Measurements from ENCODE around the gene CACNG1. TPM values are rescaled to one million over a fixed set of nuclear protein-coding genes. Genes with fewer than 3 reads are reported as not detected.

CACNG1 gene
- polyA plus RNA-seq, 3 donors: not detected

- Histone ChIP-seq H3K27ac (ENCODE audit: low read depth in 1 of 2, low read length in 2 of 2) (no peak overlapping the region), H2AFZ (ENCODE audit: insufficient read depth, low read depth, low read length, poor library complexity, severe bottlenecking) (no peak overlapping the region), H3K79me2 (ENCODE audit: insufficient read depth, low read length) (no peaks in the 10 kb centered on the region), H3K4me1 (ENCODE audit: control insufficient read depth in 1 of 2, insufficient read depth in 2 of 2, low read length in 2 of 2) (no peaks in the 10 kb centered on the region), H4K20me1 (ENCODE audit: insufficient read depth, low read length) (no peaks in the 10 kb centered on the region), H3K36me3 (replicated peaks in 1 of 2; ENCODE audit: control insufficient read depth in 1 of 2, insufficient read depth in 2 of 2, low read length in 2 of 2) (no peaks in the 10 kb centered on the region), H3K9ac (ENCODE audit: insufficient read depth, low read length, poor library complexity, severe bottlenecking) (no peak overlapping the region), H3K4me3 (replicated peaks in 1 of 3; ENCODE audit: low read depth in 2 of 3, low read length in 3 of 3) (no peak overlapping the region), H3K4me2 (replicated peaks; ENCODE audit: extremely low read depth, low read length, poor library complexity, severe bottlenecking) (no peak overlapping the region), H3K27me3 (ENCODE audit: control insufficient read depth in 2 of 2, insufficient read depth in 2 of 2, low read length in 2 of 2) (no peaks in the 10 kb centered on the region), H3K9me3 (replicated peaks in 1 of 2; ENCODE audit: control insufficient read depth in 1 of 2, insufficient read depth in 1 of 2, low read length in 2 of 2) (peaks cover 0 to 1% of the 10 kb centered on the region in 2 donors)
- no peaks in the 10 kb centered on the region for H3K4me1 Mint-ChIP-seq
- no peak overlapping the region for H3K27ac Mint-ChIP-seq
- intact Hi-C loops (cut with micrococcal nuclease): no loop called here
- H3K4me3 Mint-ChIP-seq: no peak overlapping the region
- H3K27me3 Mint-ChIP-seq (ENCODE audit: low read depth in 3 of 3): peaks cover 5 to 19% (median 10%) of the 10 kb centered on the region in 3 donors
- DNase-seq: no peak
- peaks cover 0 to 5% (median 0%) of the 10 kb centered on the region in 7 donors for H3K9me3 Mint-ChIP-seq
- 92% methylated on average over 7 of the region's 11 CpGs for WGBS (ENCODE audit: insufficient coverage)
- TF ChIP-seq CTCF (IDR thresholded peaks at IDR 0.05): no peak
- no peaks in the 10 kb centered on the region for H3K36me3 Mint-ChIP-seq
Observed at GRCh38 chr17:67015001-67015400, 29.4 kb upstream of the CACNG1 start.

GRCh38 chr17:67016039-67016762 lies 28.2 kb upstream of the CACNG1 start:
- WGBS (ENCODE audit: insufficient coverage): 75% methylated on average over 17 of the region's 17 CpGs
- DNase-seq: no peak

More at GRCh38 chr17:67016039-67016762, 28.2 kb upstream of the CACNG1 start:
- Histone ChIP-seq H3K4me1 (ENCODE audit: control insufficient read depth in 1 of 2, insufficient read depth in 2 of 2, low read length in 2 of 2) (no peaks in the 10 kb centered on the region), H3K79me2 (ENCODE audit: insufficient read depth, low read length) (no peaks in the 10 kb centered on the region), H2AFZ (ENCODE audit: insufficient read depth, low read depth, low read length, poor library complexity, severe bottlenecking) (no peak overlapping the region), H4K20me1 (ENCODE audit: insufficient read depth, low read length) (no peaks in the 10 kb centered on the region), H3K4me3 (replicated peaks in 1 of 3; ENCODE audit: low read depth in 2 of 3, low read length in 3 of 3) (no peak overlapping the region), H3K27ac (ENCODE audit: low read depth in 1 of 2, low read length in 2 of 2) (no peak overlapping the region), H3K9me3 (replicated peaks in 1 of 2; ENCODE audit: control insufficient read depth in 1 of 2, insufficient read depth in 1 of 2, low read length in 2 of 2) (no peaks in the 10 kb centered on the region), H3K9ac (ENCODE audit: insufficient read depth, low read length, poor library complexity, severe bottlenecking) (no peak overlapping the region), H3K27me3 (ENCODE audit: control insufficient read depth in 2 of 2, insufficient read depth in 2 of 2, low read length in 2 of 2) (no peaks in the 10 kb centered on the region), H3K4me2 (replicated peaks; ENCODE audit: extremely low read depth, low read length, poor library complexity, severe bottlenecking) (no peak overlapping the region), H3K36me3 (replicated peaks in 1 of 2; ENCODE audit: control insufficient read depth in 1 of 2, insufficient read depth in 2 of 2, low read length in 2 of 2) (no peaks in the 10 kb centered on the region)
- Mint-ChIP-seq H3K27ac (no peak overlapping the region), H3K4me3 (no peak overlapping the region), H3K27me3 (ENCODE audit: low read depth in 3 of 3) (peaks cover 7 to 23% (median 7%) of the 10 kb centered on the region in 3 donors), H3K4me1 (no peaks in the 10 kb centered on the region), H3K36me3 (no peaks in the 10 kb centered on the region), H3K9me3 (peaks cover 0 to 5% (median 0%) of the 10 kb centered on the region in 7 donors)
- intact Hi-C loops (cut with micrococcal nuclease): no loop called here
- TF ChIP-seq CTCF (IDR thresholded peaks at IDR 0.05): no peak

All from CD14-positive monocyte (primary cell).